Parathyroid adenoma (tissue), 2 donors: ENCODE results near the gene KIF13A.
"Not testable (repeated sequence)": the region's sequence is repeated elsewhere in the genome, so short reads cannot be mapped to it uniquely, and the experiment has no call there.

ENCODE experiments used
- H2AFZ ChIP-seq: fragments of 300-600 bp; sonication (generic); one replicate; pipeline ENCODE4 v1.7.0; 2017; ENCODE audit warnings: antibody characterized with exemption, mild to moderate bottlenecking
- H3K27ac ChIP-seq: fragments of 300-600 bp; sonication (generic); one replicate; pipeline ENCODE4 v1.7.0; 2017
- H3K27me3 ChIP-seq: fragments of 300-600 bp; sonication (generic); one replicate; pipeline ENCODE4 v1.7.0; 2017; ENCODE audit warnings: low read length; ENCODE audit not compliant: control insufficient read depth, insufficient read depth
- H3K36me3 ChIP-seq: fragments of 300-600 bp; sonication (generic); one replicate; pipeline ENCODE4 v1.7.0; 2017; ENCODE audit warnings: low read length; ENCODE audit not compliant: control insufficient read depth, insufficient read depth
- H3K4me1 ChIP-seq: fragments of 300-600 bp; sonication (generic); one replicate; pipeline ENCODE4 v1.7.0; 2017; ENCODE audit warnings: control low read depth
- H3K4me2 ChIP-seq: fragments of 300-600 bp; sonication (generic); one replicate; pipeline ENCODE4 v1.7.0; 2017; ENCODE audit warnings: low read length
- H3K4me3 ChIP-seq: fragments of 300-600 bp; sonication (generic); one replicate; pipeline ENCODE4 v1.7.0; 2017; ENCODE audit warnings: low read depth, low read length
- H3K79me2 ChIP-seq: fragments of 300-600 bp; sonication (generic); one replicate; pipeline ENCODE4 v1.7.0; 2017; ENCODE audit warnings: control low read depth
- H3K9ac ChIP-seq: fragments of 300-600 bp; sonication (generic); one replicate; pipeline ENCODE4 v1.7.0; 2017; ENCODE audit warnings: mild to moderate bottlenecking
- H3K9me3 ChIP-seq: fragments of 300-600 bp; sonication (generic); one replicate; pipeline ENCODE4 v1.7.0; 2017; ENCODE audit warnings: low read length; ENCODE audit not compliant: control insufficient read depth
- TF ChIP-seq, protein P1 (sequence below): fragments of 300-600 bp; sonication (generic); IDR thresholded peaks from one replicate; pipeline ENCODE4 v1.7.0; 2017; ENCODE audit warnings: antibody characterized with exemption, mild to moderate bottlenecking
- donor health status: primary hyperparathyroidism.

Gene KIF13A

GRCh38 chr6:17740559-17741220, 246.7 kb downstream of the KIF13A start:
- Histone ChIP-seq H3K27ac (no peak overlapping the region), H3K4me2 (no peak overlapping the region), H2AFZ (no peak overlapping the region), H3K9me3 (no peaks in the 10 kb centered on the region), H3K9ac (no peak overlapping the region), H3K79me2 (no peaks in the 10 kb centered on the region), H3K27me3 (no peaks in the 10 kb centered on the region), H3K4me3 (no peak overlapping the region), H3K36me3 (no peaks in the 10 kb centered on the region), H3K4me1 (no peaks in the 10 kb centered on the region)
- TF ChIP-seq, protein P1, sequence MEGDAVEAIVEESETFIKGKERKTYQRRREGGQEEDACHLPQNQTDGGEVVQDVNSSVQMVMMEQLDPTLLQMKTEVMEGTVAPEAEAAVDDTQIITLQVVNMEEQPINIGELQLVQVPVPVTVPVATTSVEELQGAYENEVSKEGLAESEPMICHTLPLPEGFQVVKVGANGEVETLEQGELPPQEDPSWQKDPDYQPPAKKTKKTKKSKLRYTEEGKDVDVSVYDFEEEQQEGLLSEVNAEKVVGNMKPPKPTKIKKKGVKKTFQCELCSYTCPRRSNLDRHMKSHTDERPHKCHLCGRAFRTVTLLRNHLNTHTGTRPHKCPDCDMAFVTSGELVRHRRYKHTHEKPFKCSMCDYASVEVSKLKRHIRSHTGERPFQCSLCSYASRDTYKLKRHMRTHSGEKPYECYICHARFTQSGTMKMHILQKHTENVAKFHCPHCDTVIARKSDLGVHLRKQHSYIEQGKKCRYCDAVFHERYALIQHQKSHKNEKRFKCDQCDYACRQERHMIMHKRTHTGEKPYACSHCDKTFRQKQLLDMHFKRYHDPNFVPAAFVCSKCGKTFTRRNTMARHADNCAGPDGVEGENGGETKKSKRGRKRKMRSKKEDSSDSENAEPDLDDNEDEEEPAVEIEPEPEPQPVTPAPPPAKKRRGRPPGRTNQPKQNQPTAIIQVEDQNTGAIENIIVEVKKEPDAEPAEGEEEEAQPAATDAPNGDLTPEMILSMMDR = no peak

DNA sequence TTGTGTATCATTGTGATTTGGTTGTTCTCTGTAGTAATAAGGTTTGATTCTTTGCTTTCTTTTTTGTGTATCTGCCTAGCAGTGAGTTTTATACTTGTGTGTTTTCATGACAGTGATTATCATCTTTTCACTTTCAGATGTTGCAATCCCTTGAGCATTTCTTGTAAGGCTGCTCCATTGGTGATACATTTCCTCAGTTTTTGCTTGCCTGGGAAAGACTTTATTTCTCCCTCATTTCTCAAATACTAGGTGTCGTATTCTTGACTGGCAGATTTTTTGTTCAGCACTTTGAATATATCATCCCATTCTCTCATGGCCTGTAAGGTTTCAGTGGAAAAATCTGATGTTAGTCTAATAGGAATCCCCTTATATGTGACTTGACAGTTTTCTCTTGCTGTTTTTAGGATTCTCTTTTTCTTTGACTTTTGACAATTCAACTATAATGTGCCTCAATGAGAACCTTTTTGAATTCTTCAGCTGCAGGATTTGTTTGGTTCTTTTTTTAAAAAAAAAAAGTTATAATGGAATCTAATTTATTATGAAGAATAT, 249.7 kb downstream of the KIF13A start:
- TF ChIP-seq, protein P1 = no peak
- no peak overlapping the region for H3K4me2 ChIP-seq

DNA sequence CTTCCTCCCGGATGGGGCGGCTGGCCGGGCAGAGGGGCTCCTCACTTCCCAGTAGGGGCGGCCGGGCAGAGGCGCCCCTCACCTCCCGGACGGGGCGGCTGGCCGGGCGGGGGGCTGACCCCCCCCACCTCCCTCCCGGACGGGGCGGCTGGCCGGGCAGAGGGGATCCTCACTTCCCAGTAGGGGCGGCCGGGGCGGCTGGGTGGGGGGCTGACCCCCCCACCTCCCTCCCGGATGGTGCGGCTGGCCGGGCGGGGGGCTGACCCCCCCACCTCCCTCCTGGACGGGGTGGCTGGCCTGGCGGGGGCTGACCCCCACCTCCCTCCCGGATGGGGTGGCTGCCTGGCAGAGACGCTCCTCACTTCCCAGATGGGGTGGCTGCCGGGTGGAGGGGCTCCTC, 252.1 kb downstream of the KIF13A start:
- not testable (repeated sequence) for H3K4me2 ChIP-seq, H3K36me3 ChIP-seq, H3K4me1 ChIP-seq, H3K27me3 ChIP-seq, H3K9me3 ChIP-seq, H3K4me3 ChIP-seq, H3K27ac ChIP-seq, H2AFZ ChIP-seq, H3K9ac ChIP-seq, H3K79me2 ChIP-seq

More for the DNA sequence above, 249.7 kb downstream of the KIF13A start:
- Histone ChIP-seq H3K36me3 (no peaks in the 10 kb centered on the region), H3K79me2 (no peaks in the 10 kb centered on the region), H3K4me3 (no peak overlapping the region), H3K4me1 (no peaks in the 10 kb centered on the region), H3K9me3 (no peaks in the 10 kb centered on the region), H3K27me3 (no peaks in the 10 kb centered on the region), H3K27ac (no peak overlapping the region), H3K9ac (no peak overlapping the region), H2AFZ (no peak overlapping the region)

DNA sequence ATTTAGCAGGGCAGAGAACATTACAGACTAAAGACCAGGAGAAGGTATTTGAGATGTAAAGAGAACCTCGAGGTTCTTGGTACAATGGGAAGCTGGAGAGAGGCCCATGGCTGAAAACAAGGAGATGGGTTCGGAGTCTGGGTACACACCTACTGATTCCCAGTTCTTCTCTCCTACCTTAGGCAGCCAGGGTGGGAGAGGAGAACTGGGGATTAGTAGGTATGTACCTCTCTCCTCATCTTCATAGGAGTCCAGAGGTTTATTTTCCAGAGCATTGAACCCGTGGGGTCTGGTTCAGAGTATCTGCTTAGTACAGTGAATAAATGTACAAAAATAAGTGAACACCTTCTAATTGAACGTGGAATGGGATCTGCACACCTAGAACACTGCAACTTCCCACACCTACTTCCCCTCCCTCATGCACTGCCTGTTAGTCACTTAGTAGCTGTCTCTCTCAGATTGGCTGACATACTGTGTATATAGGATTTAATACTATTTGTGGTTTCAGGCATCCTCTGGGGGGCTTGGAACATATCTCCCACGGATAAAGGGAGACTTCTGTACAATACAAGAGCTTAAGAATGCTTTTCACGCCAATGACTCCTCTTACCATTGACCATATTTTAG, 257.2 kb downstream of the KIF13A start:
- TF ChIP-seq, protein P1 = no peak
- Histone ChIP-seq H3K4me2 (no peak overlapping the region), H3K27me3 (no peaks in the 10 kb centered on the region), H3K4me3 (no peak overlapping the region), H3K4me1 (no peaks in the 10 kb centered on the region), H3K9me3 (no peaks in the 10 kb centered on the region), H3K27ac (no peak overlapping the region), H3K36me3 (no peaks in the 10 kb centered on the region), H2AFZ (no peak overlapping the region), H3K9ac (no peak overlapping the region), H3K79me2 (no peaks in the 10 kb centered on the region)

GRCh38 chr6:17729223-17730077, 258.0 kb downstream of the KIF13A start:
- Histone ChIP-seq H3K4me1 (no peaks in the 10 kb centered on the region), H3K9me3 (no peaks in the 10 kb centered on the region), H3K27ac (no peak overlapping the region), H3K9ac (no peak overlapping the region), H2AFZ (no peak overlapping the region), H3K4me3 (no peak overlapping the region), H3K79me2 (no peaks in the 10 kb centered on the region), H3K36me3 (no peaks in the 10 kb centered on the region), H3K4me2 (no peak overlapping the region), H3K27me3 (no peaks in the 10 kb centered on the region)
- TF ChIP-seq, protein P1 = no peak
